Panc1 (cell line): ENCODE data around the gene TAS2R38.

Experiments used
- CTCF ChIP-seq: fragments of 450-650 bp; IDR thresholded peaks from 2 replicates; pipeline ENCODE4 v1.5.1; 2017; ENCODE audit warnings: mild to moderate bottlenecking
- POLR2AphosphoS5 ChIP-seq: IDR thresholded peaks from 2 replicates; pipeline ENCODE4 v1.6.1; 2012; ENCODE audit warnings: mild to moderate bottlenecking, low read depth, low read length, moderate library complexity
- SIN3A ChIP-seq: IDR thresholded peaks from 2 replicates; pipeline ENCODE4 v1.6.1; 2012; ENCODE audit warnings: low read depth, mild to moderate bottlenecking, low read length, moderate library complexity, borderline replicate concordance; ENCODE audit not compliant: insufficient read depth

- TF ChIP-seq CTCF (no peak), POLR2AphosphoS5 (no peak), SIN3A (no peak)
These were observed 43.9 kb upstream of the TAS2R38 start for GRCh38 chr7:142017451-142017850.
